HepG2 (cell line): ENCODE measurements around the gene RREB1.

Experiments used
- ESRRA ChIP-seq: sonication (generic); formaldehyde crosslinking; IDR thresholded peaks from 2 replicates; pipeline ENCODE4 v1.5.1; 2020; ENCODE audit warnings: mild to moderate bottlenecking, low read depth, missing genetic modification reagents
- HCFC1 ChIP-seq: fragments of 150-350 bp; IDR thresholded peaks from 2 replicates; pipeline ENCODE4 v1.6.1; 2014; ENCODE audit warnings: low read depth, low read length
- MAX ChIP-seq: IDR thresholded peaks from 2 replicates; pipeline ENCODE4 v1.6.1; 2012; ENCODE audit warnings: inconsistent platforms
- RFX5 ChIP-seq: IDR thresholded peaks from 2 replicates; pipeline ENCODE4 v1.6.1; 2011; ENCODE audit warnings: low read depth, low read length, improper control_type of control experiment
- U2AF2 ChIP-seq: fragments of 200-400 bp; formaldehyde crosslinking; IDR thresholded peaks from 2 replicates; pipeline ENCODE4 v1.6.1; 2017; ENCODE audit warnings: low read depth, mild to moderate bottlenecking, low read length
- ZNF609 ChIP-seq: sonication (generic); formaldehyde crosslinking; IDR thresholded peaks from 2 replicates; pipeline ENCODE4 v1.4.0; 2020; ENCODE audit warnings: mild to moderate bottlenecking, missing genetic modification reagents, borderline replicate concordance
- ZNF713 ChIP-seq: sonication (generic); formaldehyde crosslinking; IDR thresholded peaks from 2 replicates; pipeline ENCODE4 v1.4.0; 2020; ENCODE audit warnings: mild to moderate bottlenecking, missing genetic modification reagents
- ZNF776 ChIP-seq: sonication (generic); formaldehyde crosslinking; IDR thresholded peaks from 2 replicates; pipeline ENCODE4 v1.4.0; 2020; ENCODE audit warnings: mild to moderate bottlenecking, missing genetic modification reagents

- TF ChIP-seq U2AF2 (no peak), ESRRA (no peak), ZNF713 (CRISPR knock-in tag) (no peak), MAX (no peak), ZNF776 (CRISPR knock-in tag) (no peak), HCFC1 (no peak), RFX5 (no peak), ZNF609 (CRISPR knock-in tag) (no peak)
Measured at GRCh38 chr6:7067305-7067704, 40.5 kb upstream of the RREB1 start.
